IPS DF 4.7 (cell line): Measurements from ENCODE around the gene AMER3.

Experiments used
- DNase-seq: peaks from one replicate; pipeline ENCODE4 v3.0.0-alpha.2; 2013; ENCODE audit warnings: low spot score; ENCODE audit errors: extremely low read depth

AMER3 gene

DNA sequence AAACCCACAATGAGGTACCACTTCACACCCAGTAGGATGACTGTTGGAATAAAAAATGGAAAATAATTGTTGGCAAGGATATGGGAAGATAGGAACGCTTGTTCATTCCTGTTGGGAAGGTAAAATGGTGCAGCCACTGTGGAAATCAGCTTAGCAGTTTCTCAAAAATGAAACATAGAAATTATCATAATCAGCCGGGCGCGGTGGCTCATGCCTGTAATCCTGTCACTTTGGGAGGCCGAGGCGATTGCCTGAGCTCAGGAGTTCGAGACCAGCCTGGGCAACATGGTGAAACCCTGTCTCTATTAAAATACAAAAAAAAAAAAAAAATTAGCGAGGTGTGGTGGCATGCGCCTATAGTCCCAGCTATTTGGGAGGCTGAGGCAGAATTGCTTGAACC, 23.4 kb downstream of the AMER3 start:
- no peak for DNase-seq

DNA sequence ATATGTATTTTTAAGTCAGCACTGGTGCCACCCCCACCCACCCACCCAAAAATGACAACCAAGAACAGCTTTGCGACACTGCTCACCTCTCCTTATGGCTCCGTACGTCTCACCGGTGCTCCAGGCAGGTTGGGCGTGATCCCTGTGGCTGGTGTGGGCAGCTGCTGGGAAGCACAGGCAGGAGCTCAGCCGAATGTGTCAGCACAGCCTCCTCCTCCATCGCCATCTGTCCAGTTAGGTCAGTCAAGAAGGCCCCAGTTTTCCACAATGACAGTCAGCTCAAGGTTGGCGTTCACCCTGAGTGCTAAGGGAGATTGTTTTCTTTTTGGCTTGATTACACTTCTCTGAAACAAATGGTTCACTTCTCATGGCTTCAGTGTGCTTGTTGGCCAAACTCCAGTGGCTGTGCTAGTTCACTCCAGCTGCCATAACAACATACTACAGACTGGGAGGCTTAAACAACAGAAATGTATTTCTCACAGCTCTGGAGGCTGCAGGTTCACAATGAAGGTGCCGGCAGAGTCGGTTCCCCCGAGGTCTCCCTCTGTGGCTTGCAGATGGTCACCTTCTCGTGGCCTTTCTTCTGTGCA, 30.2 kb downstream of the AMER3 start:
- DNase-seq = no peak

DNA sequence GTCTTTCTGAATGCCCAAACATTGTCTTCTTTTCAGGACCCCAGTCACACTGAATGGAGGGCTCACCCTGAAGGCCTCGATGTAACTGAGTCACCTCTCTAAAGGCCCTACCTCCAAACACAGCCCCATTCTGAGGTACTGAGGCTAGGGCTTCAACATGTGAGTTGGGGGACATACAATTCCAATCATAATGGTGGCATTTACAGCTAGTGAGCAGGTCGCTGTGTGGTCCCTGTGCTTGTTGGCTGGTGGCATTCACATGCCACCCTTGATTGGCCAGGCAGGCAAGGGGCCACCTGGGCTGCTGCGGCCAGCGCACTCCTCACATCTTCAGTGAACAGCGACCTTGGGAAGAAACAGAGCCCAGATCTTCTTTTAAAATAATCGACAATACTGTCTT, 30.7 kb downstream of the AMER3 start:
- no peak for DNase-seq

DNA sequence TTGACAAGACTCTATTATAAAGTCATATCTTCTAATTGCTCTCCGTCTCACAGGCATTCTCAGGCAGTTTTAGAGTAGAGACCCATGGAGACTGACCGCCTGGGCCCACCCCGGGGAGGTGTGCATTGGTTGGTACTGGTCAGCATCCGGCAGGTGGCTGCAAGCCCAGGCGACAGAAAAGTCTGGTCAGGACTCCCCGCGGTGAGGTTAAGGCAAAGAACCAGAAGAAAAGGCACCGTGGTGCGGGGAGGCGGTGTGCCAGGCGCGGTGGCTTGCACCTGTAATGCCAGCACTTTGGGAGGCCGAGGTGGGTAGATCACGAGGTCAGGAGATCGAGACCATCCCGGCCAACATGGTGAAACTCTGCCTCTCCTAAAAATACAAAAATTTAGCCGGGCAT, 32.5 kb downstream of the AMER3 start:
- DNase-seq = no peak

DNA sequence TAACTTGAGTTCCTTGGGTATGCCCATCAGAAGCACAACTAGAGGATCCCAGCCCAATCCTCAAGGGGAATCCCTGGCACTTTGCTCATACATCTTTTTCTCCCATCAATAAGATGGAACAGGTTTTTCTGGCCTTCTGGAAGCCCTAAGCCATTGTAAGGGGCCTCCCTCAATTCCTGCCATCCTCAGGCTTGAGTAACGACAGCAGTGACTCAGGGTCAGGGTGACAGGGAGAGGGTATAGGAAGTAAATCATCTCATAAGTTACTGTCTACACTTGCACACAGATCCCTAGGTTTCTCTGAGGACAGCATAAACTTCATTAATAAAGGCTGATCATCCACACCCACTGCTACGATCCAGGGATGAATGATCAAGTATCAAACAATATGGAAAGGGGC, 35.0 kb downstream of the AMER3 start:
- no peak for DNase-seq

DNA sequence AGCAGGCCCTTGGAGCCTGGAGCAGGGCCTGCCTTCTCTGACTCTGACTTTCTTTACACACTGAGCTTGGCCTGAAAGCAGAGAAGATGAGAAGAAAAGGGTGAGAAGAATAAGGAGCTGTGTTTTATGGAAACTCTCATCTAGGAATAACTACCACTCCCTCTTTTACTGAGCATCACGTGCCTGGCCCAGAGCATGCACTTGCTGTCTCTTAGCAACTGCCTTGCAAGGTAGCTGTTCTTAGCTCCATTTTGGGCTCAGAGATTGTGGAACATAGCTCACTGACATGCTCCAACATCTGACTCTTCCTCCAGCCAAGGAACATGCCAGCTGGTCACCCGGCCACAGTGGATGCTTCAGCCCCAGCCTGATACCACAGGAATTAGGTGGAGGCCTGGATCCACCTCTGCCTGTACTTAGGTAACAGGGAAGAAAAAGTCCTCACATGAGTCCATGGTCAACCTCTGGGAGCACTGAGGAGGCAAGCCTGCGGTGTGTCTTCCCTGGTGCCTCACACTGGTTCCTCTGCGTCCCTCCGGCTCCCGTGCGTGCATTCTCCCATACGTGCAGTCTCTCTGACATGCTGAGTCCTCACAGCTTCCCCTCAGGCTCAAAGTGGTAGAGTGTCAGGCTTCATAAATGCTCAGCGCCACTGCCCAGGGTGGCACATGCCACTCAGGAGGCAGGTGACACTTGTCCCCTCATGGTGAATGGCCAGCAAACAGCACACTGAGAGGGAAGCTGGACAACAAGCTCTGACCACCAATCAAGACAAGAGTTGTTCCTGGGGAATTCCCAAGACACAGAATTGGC, 35.7 kb downstream of the AMER3 start:
- no peak for DNase-seq

DNA sequence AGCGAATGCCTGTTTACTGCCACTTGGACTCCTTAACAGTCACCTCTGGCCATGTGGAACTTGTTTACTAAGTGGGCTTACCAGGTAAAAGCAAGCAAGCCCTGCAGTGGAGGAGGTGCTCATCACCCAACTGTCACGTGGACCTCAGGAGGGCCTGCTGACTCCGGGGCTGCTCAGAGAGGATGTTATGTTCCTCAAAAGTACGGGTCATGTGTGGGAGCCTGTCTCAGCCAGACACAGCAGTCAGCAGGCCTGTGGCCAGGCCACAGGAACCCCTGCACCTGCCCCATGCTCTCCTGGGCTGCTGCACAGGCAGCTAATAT, 36.2 kb downstream of the AMER3 start:
- no peak for DNase-seq

DNA sequence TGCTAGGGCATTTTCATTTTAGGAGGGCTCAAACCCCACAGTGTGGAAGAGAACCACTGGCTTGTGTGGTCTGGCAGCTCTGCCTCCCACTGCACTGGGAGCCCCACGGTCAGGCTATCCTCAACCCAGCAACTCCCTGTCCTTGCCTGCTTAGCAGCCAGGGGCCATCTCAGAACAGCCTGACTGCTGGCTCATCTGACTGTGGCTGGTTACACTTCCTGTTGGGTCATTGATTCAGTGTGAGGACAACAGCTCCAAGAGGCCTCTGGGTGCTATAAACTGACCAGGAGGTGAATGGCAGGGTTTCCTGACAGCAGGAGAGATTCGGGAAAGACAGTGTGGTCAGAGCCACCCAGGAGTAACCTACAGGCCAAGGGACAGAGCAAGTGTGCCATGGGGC, 40.1 kb downstream of the AMER3 start:
- DNase-seq = no peak

DNA sequence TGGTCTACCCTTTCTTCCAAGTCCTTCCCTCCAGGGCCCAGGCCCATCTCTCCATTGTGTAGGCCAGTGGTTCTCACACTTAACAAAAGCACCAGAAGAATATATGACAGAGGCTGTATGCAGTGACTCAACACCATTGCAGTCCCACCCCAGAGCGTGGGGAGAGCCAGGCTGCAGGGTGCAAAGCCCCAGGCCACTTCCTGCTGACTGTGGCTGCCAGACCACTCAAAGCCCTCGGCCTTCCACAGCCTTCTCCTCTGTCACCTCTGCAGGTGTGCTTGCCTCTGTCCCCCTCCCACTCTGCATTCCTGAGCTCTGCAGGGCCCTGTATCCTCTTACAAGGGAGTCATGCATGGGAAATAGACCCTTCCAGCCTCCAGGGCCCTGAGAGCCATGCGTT, 41.0 kb downstream of the AMER3 start:
- DNase-seq = no peak

DNA sequence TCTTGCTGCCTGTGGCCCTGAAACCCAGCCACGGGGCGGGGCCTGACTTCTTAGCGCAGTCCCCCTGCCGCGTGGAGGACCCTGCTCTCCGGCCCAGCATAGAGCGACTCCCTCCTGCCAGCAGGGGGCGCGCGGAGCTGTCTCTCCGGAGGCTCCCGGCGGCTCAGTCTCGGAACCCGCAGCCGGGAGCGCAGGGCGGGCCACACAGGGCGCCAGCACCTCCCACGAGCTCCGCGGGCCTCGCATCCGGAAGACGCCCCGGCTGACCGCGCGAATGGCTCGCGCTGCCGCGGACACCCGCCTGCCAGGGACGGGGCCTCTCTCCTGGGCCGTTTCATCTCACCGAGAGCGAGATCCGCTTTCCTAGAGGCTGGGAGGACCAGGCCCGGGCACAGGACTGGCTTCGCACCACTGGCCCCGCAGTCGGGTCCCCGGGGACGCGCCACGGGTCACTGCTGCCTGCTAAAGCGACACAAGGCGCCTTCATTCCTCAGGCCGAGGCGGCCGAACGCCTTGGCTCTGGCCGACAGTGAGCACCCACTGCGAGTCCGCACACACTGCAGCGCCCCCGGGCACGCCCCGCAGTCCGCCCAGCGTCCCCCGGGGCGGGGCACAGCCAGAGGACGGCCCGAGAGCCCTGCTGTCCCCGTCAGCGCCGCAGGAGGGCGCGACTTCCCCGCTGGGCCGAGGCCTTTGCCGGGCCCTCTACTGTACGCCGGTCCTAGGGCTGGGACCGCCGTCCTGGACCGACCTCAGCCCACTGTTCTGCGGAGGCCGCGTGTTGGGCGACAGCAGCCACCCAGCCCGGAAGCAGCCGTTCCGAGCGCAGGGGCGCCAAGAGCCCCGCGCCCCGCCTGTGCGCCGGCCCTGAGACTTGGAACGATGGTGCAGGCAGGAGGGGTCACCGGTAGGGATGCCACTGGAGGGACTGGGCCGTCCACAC, 42.4 kb downstream of the AMER3 start:
- no peak for DNase-seq

DNA sequence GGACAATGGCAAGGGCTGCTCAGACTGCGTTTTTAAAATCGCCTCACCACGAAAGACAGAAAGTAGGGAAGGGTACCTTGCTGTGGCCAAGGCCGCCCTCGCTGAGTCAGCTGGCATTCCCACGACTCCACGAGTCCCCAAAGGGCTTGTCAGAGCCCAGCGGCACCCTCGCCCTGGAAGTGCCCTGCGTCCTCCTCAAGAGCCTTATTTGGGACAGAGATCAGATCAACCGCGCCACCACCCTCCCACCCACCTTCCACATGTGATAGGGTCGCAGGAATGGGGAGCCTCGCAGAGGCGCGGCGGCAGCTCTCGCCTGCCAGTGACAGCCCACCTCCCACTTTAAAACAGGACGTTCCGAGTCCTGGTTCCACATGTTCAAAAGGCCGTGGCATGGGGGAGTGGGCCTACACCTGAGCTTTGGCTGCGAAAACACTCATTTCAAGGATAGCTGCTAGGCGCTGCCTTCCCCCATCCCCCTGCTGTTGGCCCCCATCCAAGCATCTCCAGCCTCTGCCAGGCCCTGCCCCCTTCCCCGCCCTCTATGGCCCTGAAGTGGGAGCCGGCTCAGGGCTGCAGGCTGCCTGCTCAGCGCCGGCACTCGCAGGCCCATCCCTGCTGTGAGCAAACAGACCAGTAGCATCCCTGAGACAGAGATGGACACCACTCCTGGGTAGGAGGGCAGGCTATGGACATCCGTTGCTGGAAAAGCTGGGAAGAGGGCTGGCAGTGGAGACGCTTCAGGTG, 43.3 kb downstream of the AMER3 start:
- no peak for DNase-seq

DNA sequence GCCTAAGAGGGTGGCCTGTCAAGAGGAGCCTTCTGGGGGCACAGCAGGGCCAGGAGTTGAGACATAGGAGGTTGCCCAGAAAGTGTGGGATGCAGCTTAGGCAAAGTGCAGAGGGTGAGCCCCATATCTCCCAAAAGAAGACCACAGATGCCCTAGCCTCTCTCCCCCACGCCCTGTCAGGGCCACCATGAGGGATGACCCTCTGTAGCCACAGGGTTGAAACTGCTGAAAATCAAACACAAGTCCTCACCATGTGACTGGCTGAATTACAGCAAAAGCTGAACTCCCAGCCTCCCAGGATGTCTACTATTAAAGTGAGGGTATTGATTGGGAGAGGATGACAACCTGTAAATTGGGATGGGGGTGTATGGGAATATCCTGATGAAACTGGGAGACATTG, 44.0 kb downstream of the AMER3 start:
- no peak for DNase-seq

DNA sequence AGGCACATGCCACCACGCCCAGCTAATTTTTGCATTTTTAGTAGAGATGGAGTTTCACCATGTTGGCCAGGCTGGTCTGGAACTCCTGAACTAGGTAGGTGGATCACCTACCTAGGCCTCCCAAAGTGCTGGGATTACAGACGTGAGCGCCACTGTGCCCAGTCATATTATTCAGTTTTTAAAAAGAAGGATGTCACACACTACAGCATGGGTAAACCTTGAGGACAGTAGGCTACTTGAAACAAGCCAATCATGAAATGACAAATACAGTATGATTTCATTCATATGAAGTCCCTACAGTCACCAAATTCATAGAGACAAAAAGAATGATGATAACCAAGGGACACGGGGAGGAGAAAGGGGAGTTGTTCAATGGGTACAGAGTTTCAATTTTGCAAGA, 50.3 kb downstream of the AMER3 start:
- DNase-seq = no peak

DNA sequence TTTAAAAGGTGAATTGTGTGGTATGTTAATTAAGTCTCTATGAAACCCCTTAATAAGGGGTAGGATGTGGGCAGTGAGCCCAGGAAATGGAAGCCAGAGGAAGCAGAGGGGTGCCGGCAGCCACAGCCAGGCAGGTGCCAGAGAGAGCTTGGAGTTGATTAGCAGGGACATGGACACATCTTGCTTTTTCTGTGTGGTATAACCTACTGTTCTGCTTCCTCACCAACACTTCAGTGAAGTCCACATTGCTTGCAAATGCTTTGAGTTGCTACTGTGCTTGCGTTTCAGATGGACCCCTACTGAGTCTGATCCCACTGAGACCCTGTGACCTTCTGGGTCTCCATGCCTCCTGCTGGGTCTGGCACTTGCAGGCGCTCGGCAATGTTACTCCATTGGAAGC, 51.0 kb downstream of the AMER3 start:
- DNase-seq = no peak

DNA sequence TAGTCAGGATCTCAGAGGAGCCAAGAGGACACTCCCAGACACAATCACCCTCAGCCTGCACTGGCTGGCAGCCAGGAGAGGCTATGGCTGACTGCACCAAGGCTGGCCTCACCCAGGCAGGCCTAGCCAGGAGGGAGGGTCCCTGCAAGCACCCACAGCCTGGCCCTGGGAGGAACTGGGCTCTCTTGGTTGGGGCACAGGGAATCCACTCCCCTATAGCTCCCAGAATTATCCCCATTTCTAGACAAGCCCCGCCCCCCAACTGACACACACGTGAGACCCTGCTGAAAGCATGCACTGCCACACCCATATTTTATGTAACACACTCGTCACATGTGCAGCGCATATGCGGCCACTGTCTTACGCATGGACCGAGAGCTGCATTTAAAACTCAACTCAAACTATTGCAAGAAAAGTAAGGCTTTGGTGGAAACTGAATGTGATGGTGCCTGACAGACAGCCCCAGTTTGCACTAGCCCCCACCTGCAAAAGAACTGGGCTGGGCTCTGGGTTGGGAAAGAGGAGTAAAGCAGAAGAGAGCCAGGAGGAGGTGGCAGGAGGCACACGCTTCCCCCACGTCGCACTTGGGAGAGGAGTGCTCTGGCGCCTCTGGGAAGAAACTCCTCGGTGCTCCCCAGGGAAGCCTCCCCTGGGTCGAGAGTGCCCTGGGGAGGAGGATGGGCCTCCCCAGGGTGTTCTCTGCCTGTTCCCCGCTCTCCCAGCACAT, 52.5 kb downstream of the AMER3 start:
- no peak for DNase-seq

DNA sequence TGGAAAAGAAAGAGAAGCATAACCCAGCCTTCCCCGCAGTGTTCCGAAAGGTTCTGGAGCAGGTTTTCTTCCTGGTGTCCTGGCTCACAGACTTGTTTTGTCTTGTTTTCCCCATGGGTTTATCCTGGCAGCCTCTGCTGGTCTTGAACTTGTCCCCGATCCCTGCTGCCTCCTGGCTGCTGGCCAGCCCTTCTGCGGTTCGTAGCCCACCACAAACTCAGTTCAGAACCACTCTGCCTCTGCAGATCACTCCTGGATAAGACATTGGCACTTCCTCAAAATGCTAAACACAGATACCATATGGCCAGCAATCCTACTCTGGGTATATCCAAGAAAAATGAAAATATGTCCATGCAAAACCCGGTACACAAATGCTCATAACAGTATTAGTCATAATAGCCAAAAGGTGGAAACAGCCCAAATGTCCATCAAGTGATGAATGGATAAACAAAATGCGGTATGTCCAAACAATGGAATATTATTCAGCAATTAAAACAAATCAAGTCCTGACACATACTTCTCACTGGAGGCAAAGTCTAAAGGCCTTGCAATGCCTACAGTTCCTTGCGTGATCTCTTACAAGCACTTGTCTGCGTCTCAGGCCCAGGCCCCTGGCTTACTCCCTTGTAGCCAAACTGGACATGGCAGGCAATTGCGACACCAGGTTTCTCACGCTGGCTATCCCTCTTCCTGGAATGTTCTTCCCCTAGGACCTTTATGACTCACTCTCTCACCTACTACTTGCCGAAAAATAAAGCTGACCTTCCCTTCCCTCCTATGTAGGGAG, 53.3 kb downstream of the AMER3 start:
- DNase-seq = no peak

DNA sequence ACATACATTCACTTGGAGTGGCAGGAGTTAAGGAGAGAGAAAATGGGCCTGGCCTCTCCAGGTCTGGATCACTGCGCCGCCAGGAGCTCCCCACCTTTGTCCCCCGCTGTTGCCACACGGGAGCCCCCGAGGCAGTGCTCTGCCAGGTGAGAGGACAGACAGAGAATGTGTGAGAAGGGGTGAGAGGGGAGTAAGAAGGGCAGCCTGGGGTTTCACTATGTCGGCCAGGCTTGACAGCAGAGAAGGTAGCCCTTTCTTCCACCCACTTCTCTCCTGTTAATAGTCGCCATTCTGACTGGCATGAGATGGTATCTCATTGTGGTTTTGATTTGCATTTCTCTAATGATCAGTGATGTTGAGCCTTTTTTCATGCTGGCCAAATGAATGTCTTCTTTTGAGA, 55.1 kb downstream of the AMER3 start:
- DNase-seq = no peak

DNA sequence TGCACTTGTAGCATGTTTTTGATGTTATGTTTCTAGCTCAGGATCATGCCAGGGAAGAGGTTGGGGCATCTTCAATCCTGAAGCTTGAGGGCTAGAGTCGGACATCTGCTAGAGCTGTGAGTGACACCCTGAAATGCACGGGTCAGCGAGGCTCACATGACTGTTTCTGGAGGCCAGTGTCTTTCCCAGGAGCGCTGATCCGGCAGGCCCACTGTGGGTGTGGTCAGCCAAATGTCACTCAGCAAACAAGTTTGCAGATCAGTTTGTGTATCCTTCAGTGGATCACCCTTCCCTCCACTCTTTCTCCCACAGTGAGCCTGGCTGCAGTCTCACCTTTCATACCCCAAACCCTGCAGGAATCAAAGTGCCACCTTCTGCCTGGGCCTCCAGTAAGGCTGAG, 58.4 kb downstream of the AMER3 start:
- no peak for DNase-seq

DNA sequence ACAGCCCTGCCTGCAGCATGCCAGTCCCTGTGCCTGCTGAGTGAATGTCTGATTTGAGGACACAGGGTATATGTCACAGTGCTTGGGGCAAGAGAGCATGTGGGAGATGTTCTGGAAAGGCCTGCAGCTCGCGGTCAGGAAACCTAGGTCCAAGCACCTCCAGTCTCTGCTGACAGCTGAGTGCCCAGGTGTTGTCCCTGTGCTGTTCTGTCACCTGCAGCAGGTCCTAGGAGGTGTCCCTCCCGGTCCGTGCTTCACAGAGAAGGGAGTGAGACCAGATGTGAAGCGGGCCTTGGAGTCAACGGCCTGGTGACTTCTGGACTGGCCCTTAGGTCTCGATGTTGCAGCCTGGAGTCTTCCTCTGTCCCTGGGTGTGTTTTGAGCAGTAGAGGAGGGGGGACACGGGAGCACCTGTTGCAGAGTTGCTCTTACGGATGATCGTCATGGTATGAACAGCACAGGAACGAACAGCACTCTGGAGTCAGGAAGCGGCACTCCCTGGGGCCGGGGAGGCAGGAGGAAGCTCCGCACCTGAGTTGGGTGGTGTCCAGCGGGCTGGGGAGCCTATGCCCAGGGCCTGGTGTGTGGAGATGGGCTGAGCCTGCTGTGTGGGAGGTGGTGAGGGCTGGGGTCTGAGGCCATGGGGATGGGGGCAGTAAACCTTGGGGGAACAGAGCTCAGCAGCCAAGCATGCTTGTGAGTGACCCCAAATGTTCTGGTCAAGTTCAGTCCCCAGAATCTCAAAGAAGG, 59.8 kb downstream of the AMER3 start:
- DNase-seq = no peak
